HG02610 (cell line): Measurements from ENCODE around the gene SMIM23.

Source experiments
- ATAC-seq: cut with Tn5 transposase; IDR thresholded peaks from one replicate; pipeline ENCODE4 v1.9.1; 2021; ENCODE audit warnings: mild to moderate bottlenecking, moderate library complexity; ENCODE audit not compliant: unreplicated experiment

Gene SMIM23

DNA sequence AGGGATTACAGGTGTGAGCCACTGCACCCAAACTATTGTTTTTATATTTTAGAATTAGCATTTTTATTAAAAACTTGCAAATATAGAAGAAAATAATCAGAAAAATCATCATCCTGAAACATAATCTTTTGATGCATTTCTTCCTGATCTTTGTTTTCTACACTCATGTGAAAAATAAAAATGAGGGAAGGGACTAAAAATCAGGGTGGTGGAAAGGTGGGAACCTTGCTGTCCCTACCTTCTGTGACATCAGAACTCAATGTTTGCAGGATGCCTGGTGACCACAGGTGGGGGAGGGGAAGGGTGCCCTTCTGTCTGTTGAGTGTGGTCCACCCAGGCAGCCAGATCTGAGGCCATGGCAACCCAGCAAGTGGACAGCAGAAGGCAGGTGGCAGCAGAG, at the start of gene SMIM23:
SMIM23 (plus strand) TSS at position 301 of the 400 bp plus-strand sequence; CDS start at position 356, 55 bp downstream.
- no peak for ATAC-seq

- no peak for ATAC-seq
Measured at GRCh38 chr5:171736976-171737891, 48.4 kb upstream of the SMIM23 start.

- ATAC-seq, result no peak
Measured at GRCh38 chr5:171738501-171738900, 47.1 kb upstream of the SMIM23 start.

GRCh38 chr5:171739271-171739670, 46.3 kb upstream of the SMIM23 start:
- ATAC-seq, result no peak

DNA sequence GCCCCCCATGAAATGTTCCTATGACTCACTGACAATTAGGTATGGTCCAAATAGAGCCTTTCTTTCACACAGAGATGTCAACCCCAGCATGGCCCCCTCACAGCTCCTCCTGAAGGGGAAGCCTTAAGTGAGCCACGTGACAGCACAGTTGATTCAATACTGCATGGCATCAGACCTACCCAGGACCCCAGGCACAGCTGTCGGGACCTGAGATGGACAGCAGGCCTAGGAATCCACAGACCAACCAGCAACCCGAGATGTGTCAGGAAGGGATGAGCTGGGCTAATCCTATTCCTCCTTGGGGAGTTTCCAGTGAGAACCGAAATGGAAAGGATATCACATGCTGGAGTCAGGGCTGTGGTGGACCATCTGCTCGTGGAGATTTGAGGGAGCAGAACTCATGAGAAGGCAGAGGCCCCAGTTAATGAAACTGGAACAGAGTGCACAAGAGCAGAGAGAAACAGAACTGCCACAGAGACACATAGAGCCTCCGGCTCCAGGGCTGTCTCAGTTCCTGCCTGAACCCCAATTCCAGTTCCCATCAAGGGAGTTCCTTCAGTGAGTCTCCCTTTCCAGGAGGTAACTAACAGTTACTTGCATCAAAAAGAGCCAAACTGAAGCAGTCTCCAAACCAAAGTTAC, 42.1 kb upstream of the SMIM23 start:
- ATAC-seq, result peak; percentile 19

GRCh38 chr5:171744264-171744663, 41.4 kb upstream of the SMIM23 start:
- no peak for ATAC-seq

DNA sequence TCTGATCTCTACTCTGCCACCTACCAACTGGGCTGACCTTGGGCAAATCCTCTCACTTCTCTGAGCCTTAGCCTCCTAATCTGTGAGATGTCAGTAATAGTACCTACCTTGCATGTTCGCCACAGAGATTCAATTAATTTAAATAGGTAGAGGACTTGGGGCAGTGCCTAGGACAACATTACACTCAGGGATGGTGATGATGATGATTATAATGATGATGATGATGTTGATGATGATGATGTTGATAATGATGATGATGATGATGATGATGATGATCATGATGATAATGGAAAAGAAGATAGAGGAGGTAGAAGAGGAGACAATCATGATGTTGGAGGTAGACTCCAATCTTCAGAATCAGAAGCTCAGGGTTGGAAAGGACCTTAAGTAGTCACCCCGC, 40.7 kb upstream of the SMIM23 start:
- no peak for ATAC-seq

- ATAC-seq, result no peak
Measured at GRCh38 chr5:171745602-171746001, 40.0 kb upstream of the SMIM23 start.

- ATAC-seq, result no peak
Measured at GRCh38 chr5:171747061-171747859, 38.4 kb upstream of the SMIM23 start.

DNA sequence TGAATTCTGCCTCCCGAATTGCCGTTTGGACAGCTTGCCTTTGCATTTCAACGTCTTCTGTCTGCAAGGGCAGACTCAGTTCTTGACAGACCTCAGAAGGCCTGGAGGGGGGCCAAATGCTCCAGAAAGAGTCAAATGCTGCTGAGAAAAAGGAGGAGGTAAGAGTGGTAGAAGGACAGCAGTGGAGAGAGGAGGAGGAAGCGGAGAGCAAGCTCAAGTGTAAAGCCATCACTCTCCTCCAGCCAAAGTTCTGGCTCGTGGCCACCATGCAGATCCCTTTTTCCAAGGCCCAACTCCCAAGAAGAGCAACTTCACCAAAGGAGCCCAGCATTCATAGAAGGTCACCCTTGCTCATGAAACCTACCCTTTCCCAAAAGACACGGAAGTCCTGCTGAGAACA, 36.9 kb upstream of the SMIM23 start:
- ATAC-seq, result no peak

DNA sequence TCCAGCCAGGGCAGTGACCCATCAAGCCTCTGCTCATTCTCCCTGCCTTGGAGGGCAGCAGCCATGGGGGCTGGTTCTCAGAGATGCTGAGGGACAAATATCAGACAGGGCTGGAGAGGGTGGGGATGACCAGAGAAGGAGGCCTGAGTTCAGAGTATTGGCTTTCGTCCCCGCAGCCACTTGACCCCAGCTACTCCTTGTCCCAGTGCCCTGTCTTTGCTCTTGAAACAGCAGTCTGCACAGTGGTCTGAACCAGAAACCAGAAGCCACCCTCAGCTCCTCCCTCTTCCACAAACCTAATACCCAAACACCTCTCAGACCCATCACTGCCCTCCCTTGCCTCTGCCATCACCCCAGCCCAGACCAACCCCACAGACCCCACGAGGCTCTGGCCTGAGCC, 36.3 kb upstream of the SMIM23 start:
- ATAC-seq, result no peak

DNA sequence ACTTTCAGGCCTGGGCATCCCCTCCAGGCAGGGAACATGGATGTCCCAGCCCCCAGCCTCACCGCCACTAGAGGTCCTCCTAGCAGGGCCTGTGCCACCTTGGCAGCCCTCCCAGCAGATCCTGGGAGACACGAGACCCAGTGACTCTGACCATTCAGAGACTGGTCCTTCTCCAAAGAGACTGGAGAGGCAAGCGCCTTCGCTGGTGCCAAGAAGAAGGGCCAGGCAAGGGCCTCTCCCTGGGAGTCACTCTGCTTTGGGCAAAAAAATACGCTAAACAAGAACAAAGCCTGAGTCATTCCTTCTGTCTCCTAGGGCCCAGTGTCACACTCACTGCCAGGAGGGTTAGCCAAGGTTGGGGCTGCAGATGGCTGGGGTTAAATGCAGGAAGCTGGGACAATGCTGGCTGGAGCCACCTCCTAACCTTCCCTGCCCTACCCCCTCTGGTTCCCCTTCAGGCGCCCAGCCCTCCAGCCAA, 35.3 kb upstream of the SMIM23 start:
- ATAC-seq, result no peak

DNA sequence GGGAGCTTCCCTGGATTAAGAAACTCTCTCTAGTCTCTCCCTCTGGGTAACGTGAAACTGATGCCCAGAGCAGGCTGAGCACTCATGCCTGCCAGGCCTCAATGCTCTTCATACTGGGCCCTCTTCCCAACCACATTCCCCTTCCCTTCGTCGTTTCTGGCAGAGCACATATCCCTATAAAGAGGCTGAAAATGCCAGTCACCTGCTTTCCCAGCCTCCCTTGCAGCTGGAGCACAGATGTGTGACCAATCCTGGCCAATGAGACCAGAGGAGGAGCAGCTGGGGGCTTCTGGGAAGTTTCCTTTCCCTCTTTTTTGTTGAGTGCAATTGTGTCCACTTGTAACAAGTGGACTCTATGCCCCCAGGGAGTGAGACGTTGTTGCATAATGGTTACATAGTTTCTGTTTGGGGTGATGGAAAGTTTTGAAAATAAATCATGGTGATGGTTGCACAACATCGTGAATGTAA, 30.2 kb upstream of the SMIM23 start:
- ATAC-seq, result no peak

- ATAC-seq, result peak; percentile 96
Measured at GRCh38 chr5:171757853-171758535, 27.6 kb upstream of the SMIM23 start.

GRCh38 chr5:171759777-171760176, 25.8 kb upstream of the SMIM23 start:
- ATAC-seq, result no peak

GRCh38 chr5:171762021-171762608, 23.5 kb upstream of the SMIM23 start:
- no peak for ATAC-seq

DNA sequence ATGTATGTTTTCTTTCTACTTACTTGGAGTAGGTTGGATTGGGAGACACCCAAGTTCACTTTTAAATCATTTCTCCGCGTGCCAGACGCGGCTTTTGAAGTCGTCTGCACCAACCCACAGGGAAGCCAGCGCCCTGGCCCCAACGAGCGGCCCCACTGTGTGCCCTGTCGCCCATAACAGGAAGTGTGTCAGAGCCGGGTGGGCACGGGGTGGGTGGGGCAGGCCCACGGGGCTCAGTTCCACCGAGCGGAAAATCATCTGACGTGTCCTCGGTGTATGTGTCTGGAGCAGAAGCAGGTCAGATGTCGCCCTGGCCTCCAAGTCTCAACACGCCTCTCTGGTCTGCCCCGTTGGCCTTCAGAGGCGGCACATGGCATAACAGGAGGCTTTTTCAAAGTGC, 22.7 kb upstream of the SMIM23 start:
- no peak for ATAC-seq

DNA sequence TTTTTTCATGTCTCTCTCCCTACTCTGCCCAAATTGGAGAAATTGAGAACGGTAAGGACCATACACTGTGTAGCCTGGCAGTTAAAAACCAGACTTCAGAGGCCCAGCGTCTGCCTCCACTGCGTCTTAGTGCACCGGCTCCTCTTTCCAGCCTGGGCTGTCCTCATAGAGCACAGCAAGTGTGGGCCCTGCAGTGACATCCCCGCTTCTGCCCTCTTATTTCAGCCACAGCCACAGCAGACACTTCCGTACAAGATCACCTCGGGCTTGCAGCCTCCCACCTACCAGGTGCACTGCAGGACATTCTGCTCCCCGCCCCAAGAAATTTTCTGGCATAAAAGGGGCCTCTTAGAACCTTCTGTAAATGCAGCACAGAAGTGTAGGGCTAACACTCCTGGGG, 21.4 kb upstream of the SMIM23 start:
- ATAC-seq, result no peak

DNA sequence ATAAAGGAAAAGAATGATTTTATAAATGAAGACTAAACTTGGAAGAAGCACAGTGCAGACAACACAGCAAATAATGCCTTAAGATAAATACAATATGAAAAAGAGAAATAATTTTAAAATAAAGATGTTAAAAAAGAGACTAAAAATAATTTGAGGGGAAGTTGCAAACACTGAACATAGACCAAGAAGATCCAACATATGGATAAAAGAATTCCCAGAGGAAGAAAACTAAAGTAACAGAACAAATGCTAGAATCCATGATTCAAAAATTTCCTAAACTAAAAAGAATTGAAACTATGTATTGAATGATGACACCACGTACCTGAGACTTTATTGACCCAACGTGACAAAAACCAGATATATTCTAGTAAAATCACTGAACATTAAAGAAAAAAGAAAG, 18.7 kb upstream of the SMIM23 start:
- no peak for ATAC-seq

DNA sequence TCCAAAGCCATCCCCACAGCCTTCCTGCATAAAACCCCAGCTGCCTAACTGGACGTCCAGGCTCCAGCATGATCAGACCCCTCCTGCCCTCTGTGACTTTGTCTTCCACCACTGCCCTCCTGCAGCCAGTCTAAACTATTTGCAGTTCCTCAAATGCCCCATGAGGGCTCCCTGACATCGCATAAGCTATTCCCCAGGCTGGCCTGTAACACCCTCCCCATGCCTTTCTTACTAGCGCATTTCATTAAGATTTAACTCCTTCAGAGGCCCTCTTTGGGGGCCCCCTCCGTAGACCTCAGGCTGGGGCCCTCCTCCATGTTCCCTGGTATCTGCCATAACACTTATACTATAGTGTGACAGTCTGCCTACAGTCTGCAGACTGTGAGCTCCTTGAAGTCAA, 15.5 kb upstream of the SMIM23 start:
- ATAC-seq, result no peak
